ENCODE results near the gene KRT17.

The KRT17 gene

DNA sequence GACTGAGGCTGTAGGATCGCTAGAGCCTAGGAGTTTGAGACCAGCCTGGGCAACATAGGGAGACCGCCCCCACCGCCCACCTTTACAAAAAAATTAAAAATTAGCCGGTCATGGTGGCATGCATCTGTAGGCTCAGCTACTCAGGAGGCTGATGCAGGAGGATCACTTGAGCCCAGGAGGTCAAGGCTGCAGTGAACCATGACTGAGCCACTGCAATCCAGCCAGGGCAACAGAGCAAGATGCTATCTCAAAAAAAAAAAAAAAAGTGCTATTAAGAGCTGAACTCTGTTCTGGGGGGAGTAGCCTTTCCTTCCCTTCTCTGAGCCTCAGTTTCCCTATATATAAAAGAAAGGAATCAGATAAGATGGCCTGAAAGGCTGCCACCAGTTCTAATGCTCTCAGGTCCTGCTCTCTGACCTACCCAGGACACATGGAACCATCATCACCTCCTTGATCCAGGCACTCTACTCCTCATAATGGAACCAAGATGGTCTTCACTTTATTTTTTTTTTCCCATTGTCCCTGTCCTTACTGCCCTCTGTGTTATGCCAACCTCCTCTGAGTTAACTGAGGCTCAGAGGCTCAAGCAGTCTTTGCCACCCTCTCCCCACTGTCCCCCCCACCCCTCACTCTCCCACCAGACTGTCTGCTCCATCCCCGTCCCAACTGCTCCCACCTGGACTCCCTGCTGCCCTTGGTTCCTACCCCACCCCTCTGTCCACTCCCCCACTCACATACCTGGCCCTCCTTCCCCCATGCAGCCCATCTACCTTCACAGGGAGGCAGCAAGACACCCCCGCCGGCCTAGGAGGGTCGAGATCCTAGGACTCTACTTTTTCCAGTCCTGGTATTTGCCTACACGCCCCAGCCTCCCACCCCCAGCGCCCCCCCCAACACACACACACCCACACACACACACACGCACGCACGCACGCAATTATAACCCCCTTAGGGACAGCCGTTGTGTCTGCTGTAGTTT, 40.5 kb upstream of the KRT17 start:
- TF ChIP-seq CTCF (IDR thresholded peaks at IDR 0.05), result no peak

DNA sequence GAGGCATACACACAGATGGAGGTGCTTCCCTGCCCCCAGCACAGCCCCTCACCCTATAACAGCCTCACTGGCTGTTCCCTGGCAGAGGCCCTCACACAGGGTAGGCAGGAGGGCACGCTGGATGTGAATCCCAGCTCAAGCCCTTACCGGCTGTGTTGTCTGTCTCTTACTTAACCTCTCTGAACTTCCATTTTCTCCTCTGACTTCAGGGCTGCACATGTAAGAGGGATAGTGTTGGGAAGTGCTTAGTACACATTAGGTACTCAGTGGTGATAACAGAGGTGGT, 39.7 kb upstream of the KRT17 start:
- TF ChIP-seq CTCF (IDR thresholded peaks at IDR 0.05), result no peak

- TF ChIP-seq CTCF (IDR thresholded peaks at IDR 0.05), result no peak
Observed at GRCh38 chr17:41663451-41664171, 39.2 kb upstream of the KRT17 start.

DNA sequence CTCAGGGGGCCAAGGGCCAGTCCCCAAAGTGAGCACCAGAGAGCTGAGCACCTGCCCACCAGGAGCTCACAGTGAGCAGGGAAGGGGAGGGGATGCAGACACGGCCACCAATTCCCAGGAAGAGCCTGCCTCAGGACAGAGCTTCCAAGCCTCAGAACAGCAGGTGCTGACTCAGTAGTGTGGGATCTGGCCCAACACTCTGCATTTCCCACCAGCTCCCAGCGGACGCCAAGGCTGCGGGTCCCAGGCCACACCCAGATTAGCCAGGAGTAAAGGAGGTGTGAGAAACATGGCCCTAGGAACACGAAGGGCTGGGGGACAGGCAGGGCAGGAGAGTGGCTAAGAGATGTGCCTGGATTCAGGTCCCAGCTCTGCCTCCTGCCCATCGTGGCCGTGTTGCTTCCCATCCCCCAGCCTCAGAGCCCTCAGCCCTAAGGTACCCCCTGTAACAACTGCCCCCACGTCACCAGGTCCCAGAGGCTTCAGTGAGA, 35.9 kb upstream of the KRT17 start:
- no peak for TF ChIP-seq CTCF (IDR thresholded peaks at IDR 0.05)

DNA sequence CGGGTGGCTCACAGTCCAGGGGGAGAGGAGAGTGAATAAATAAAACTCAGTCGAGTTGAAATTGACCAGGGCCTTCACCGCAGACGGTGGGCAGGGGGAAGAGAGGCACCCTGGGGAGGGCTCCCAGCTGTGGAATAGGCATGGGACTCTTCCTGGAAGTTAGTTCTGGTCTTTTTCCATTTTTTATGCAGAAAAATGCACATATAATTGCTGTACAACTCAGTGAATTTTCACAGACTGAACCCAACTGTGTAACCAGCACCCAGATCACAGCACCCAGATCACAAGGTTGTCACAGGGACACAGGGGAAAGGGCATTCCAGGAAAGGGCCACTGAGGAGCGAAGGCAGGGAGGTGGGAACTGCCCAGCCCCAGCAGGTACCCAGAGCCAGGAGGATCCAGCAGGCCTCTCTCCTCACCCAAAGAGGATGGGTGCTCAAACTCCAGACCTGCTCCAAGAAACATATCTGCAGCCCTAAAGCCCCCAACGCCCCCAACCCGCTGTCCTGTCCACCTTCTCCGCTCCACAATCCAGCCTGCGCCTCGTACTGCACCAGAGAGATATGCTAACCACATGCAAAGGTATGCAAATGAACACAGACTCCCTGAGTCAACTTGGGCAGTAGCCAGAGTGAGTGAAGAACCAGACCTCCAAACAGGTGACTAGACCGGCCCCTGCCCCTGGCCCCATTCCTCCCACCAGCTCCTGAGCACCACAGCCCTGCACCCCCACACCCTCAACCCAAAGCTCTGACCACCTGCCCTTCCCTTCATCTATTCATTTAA, 35.2 kb upstream of the KRT17 start:
- no peak for TF ChIP-seq CTCF (IDR thresholded peaks at IDR 0.05)

DNA sequence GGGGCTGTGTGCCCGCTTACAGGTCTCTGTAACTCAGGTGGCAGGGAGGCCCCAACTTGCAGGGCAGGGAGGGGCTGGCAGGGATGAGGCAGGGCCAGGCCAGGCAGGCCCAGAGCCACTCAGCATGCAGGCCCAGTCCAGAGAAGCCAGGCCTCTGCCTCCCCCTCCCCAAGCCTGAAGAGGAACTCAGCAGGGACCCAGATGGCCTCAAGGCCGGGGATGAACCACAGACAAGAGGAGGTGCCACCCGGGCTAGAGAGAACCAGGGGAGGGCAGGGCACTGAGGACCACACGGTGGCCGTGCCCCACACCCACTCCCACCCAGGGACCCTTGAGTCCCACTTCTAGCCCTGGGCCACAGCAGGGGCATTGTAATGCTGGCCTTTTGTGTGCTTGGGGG, 34.5 kb upstream of the KRT17 start:
- no peak for TF ChIP-seq CTCF (IDR thresholded peaks at IDR 0.05)

DNA sequence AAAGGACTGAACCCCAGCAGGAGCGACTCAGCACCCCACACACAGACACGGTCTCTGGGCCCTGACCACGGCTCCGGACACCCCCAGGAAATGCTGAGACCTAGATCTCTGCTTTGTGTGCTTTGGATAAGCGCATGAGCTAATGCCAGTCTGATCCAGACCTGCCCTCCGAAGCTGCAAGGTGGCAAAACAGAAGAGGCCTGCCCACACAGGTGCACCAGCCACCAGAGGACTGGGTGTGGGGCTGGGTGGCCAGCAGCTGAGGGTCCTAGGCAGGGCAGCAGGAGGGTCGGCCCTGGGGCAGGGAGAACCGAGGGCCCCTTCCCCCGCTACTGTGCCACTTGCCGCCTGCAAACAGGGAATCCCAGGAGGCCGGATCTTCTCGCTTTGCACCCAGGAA, 33.6 kb upstream of the KRT17 start:
- no peak for TF ChIP-seq CTCF (IDR thresholded peaks at IDR 0.05)
